HG02840 (cell line): ENCODE data around the gene MDH1B.
"Not testable (repeated sequence)": the region's sequence is repeated elsewhere in the genome, so short reads cannot be mapped to it uniquely, and the experiment has no call there.

Source experiments
- ATAC-seq: cut with Tn5 transposase; IDR thresholded peaks from one replicate; pipeline ENCODE4 v1.9.1; 2021; ENCODE audit warnings: mild to moderate bottlenecking, moderate library complexity, moderate number of reproducible peaks; ENCODE audit not compliant: unreplicated experiment, low FRiP score

Gene MDH1B

DNA sequence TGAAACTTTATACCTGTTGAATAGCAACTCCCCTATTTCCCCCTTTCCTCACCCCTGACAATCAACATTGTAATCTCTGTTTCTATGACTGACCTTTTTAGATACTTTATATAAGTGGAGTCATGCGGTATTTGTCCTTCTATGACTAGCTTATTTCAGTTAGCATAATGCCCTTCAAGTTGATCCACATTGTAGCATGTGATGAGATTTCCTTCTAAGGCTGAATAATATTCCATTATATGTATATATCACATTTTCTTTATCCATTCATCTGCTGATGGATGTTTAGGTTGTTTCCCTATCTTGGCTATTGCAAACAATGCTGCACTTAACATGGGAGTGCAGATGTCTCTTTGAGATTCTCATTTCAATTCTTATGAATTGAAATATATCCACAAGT, 9.7 kb upstream of the MDH1B start:
- ATAC-seq, result no peak

DNA sequence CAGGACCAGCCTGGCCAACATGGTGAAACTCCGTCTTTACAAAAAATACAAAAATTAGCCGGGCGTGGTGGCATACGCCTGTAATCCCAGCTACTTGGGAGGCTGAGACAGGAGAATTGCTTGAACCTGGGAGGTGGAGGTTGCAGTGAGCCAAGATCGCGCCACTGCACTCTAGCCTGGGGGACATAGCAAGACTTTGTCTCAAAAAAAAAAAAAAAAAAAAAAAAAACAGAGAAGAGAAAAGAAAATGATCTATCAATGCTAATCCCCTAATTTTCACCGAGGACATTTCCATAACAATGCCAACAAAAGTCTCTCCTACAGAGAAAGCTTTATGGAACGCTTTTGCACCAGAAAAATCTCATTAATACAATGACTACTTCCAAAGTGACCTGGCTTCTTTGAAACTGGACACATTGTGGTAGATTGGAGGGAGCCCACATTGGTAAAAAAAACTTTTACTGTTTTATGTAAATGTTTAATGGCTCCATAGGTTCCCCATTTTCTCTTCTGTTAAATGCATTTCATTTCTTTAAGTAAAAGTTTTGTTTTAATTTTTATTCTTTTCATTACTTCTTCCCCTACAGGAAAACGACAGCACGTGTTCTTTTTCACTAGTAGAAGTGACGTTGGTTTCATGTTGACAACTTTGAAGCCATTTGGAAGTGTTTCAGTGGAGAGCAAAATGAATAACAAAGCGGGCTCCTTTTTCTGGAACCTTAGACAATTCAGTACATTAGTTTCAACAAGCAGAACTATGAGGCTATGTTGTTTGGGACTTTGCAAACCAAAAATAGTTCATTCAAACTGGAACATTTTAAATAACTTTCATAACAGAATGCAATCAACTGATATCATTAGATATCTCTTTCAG, 1.2 kb upstream of the MDH1B start:
- no peak for ATAC-seq

DNA sequence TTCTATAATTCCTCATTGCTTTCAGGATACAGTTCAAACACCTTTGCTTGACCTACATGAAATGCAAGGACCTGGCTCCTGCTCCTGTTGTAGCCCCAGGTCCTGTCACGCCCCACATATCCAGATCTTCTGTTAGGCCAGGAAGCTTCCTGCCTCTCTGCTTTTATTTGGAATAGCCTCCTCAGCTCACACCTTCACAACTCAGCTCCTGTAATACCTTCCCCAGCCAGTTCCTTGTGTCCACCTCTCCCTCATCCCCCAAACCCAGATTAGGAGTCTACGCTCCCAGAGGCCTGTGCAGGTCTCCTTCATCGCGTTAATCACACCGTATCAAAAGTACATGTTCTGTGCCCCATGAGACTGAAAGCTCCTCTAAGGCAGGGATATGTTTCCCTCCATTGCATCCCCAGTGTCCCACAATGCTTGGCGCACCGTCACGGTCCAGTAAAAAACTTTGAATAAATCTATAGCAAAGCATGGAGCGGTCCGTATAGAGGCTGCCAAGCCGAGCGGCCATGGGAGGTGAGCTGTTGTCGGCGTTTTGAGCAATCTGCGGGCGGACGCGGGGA, 371 bp downstream of the MDH1B start:
- ATAC-seq, result no peak

DNA sequence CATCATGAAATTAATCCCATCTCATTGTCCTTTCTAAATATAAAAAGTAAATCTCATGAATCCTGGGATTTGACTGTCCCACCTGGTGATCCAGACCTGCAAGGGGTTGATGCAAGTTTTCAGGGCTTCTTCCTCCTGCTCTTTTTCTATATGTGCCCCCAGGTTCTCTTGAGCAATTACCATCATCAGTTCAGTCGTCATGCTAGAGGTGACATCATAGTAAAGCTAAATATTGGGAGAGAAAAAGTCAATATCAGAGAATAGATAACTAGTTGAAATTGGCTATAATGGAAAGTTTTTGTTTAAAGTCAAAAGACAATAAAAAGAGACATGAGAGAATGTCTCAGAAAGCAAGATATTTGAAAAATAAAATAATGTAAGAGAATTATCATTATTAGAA, 8.3 kb downstream of the MDH1B start:
- ATAC-seq, result no peak

DNA sequence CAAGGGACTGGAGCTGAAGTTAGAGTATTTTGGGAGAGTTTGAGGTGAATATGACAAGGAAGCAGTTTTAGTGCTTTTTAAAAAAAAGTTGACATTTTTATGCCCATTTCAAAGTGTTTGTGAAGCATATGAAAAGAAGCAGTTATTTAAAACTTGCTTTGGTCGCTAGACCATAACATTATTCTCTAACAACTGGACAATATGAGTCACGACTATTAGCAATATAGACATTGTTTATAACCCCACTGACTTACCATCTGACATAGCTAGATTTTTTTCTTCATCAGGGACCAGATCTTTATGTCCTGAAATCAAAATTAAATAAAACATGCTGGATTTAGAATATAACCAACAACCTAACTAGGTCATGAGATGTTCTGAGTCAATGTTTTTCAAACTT, 24.3 kb downstream of the MDH1B start:
- no peak for ATAC-seq

DNA sequence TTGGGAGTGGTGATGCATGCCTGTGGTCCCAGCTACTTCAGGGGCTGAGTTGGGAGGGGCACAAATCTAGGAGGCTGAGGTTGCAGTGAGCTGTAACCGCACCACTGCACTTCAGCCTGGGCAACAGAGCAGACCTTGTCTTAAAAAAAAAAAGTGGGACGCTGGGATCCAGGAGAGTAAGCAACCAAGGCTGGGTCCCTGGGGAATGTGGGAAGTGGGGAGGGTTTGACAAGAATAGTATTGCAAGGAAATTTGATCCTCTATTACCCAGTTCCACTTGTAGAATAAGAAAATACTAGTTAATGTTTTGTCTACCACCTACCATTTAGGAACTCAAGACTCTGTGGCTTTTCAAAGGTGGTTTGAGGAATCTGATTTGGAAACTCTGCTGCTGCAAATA, 25.9 kb downstream of the MDH1B start:
- ATAC-seq, result no peak

DNA sequence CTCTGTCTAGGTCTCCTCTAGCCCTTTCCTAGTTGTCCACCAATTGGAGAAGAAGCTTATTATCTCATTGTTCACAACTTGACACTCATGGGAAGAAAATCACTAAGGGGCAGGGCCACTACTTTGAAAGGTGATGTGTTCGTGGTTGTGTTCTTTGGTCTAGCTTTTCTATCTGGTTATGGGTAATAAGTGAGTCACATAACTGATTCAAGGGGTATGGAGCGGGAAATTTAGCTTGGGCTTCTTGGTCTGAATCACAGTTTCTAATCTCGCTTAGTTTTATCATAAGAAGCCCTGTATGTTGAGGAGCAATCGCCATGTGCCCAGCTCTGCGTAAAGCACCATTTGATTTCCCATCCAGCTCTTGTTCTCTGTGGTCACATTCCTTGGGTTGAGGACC, 28.2 kb downstream of the MDH1B start:
- no peak for ATAC-seq

DNA sequence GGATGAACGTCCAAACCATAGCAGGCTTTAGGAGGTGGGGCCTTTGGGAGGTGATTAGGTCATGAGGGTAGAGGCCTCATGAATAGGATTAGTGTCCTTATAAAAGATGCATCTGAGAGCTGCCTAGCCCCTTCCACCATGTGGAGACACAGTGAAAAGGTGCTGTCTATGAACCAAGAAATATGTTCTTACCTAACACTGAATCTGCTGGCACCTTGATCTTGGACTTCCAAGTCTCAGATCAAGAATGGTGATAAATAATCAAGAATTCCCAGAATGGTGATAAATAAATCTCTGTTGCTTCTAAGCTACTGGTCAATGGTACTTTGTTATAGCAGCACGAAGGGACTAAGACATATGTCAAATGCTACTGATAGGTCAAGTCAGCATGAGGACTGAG, 31.8 kb downstream of the MDH1B start:
- no peak for ATAC-seq

DNA sequence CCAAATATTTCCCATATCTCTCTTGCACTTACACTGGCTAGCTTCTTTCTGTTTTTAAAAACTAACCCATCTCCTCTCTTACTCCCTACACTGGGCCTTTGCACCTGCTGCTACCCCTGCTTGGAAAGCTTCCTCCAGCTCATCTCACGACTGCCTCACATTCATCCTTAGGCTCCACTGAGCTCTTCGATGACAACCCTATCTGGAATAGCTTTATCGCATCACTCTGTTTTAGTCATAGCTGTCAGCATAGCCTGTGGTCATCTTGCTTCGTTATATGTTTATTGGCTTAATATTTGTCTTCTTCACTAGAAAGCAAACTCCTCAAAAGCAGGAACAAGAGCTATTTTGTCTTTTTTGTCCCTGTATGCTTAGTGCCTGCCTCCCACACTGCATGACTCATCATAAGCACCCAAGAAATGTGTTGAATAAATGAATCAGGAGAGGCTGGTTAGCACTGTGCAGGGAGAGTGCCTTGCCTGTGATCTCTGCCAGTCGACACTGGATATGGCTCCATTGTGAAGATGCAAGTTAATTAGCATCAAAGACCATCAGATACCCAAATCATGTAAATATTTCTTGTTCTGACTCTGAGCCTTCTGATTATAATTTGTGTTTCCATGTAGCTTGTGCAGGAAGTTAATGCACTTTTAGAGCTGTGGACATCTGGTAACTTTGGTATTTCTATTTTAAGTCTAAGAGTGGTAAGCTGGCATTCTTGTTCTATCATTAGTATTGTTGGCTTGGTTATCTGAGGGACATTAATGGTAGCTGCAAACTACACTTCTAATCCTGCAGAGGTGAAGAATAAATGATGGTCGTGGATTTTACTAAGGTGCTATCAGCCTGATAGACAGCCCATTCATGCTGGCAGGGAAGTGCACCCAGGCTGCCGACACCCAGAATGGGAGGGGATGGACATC, 36.6 kb downstream of the MDH1B start:
- ATAC-seq, result no peak

DNA sequence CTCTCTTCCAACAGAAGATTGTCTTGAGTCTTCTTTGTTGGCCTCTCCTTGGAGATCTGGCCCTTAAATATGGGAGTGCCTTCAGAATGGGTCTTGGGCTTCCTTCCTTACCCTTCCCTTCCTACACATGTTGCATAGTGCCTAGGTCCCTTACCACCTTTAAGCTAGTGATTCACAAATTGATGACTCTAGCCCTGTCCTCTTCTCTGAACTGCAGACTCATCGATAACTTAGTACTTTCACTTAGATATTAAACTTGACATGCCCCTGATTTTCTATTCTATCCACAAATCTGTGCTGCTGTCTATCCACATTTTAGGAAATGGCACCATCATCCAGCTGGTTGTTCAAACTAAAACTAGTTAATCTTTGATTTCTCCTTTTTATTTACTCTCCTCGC, 37.8 kb downstream of the MDH1B start:
- no peak for ATAC-seq

DNA sequence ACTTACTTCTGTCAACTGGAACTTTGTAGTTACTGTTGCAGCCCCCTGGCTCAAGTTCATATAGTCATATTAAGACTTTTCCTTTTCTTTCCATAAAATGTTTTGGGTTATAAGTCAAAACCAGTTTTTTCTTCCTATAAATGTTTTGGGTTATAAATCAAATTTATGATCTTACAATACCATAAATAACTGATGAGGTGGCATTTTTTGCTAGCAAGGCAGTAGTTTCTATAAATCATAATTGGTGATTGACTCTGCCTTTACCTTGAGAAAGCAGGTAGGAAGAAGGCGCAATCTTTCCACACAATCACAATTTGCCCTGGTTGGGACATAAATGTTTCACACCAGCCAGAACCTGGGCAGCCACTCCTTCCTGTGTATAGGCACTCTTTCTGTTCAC, 41.8 kb downstream of the MDH1B start:
- no peak for ATAC-seq

DNA sequence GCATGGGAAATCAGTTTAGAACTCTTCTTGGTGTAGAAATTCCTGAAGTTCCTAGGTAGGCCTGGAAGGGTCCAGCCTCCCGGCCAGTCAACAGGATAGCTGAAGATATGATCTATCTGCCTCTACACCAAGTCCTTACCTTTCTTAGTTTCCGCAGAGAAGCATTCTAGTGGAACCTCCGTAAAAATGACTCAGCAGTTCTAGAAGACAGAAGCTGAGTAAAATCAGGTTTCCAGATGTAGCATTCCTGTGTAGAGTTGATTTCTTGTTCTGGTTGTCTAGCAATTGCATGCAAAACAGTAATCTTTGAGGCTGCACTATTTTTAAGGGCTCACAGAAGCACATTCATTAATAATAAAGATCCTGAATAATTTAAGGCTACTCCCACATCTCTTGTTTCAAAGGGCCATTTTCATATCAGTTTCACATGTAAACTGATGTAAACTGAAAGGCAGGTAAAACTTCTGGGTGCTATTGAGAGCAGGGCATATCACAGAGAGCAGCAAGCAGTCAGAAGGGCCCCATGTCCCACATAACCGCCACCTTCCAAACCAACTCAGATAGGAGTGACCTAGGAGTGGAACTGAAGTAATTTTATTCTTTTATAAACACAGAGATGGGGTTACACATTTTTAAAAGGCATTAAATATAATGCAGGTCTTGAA, 43.7 kb downstream of the MDH1B start:
- peak; percentile 62 for ATAC-seq

DNA sequence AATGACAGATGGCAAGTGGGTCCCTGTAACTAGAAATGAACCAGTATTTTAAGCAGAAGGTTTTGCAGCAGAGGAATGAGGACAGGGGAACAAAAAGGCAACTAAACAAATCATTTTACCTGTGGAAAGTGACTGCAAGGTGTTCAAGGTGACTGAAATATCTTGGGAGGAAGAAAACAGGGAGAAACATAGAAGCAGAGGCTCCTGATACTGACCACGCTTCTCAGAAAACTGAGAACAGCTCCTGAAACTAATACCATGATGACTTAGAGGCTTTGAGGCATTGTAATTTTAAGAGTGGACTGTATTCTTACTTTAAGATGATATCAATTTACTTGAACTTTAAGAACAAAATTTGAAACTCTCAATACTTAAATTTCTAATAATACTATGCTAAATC, 46.8 kb downstream of the MDH1B start, which contains the start of gene DYTN:
TSS of gene DYTN (minus strand) at position 101 of the 400 bp plus-strand sequence. CDS start 117 bp downstream, outside the sequence.
- no peak for ATAC-seq

DNA sequence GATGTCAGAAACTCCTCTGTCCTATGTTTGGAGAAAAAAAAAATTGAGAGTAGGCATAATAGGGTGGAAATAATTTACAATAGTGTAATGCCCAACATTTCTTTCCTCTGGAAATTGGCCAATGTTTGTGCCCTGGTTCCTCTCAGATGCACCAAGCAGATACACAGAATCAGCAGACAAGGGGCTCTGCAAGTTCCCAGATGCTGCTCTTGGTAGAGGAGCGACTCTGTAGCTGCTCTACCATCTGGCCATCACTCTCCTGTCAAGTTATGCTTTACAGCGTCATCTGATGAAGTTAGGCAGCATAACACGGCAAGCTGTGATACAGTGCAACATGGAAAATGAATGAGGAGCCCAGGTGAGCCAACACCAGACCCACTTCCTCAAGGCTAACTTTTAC, 48.5 kb downstream of the MDH1B start:
- no peak for ATAC-seq

DNA sequence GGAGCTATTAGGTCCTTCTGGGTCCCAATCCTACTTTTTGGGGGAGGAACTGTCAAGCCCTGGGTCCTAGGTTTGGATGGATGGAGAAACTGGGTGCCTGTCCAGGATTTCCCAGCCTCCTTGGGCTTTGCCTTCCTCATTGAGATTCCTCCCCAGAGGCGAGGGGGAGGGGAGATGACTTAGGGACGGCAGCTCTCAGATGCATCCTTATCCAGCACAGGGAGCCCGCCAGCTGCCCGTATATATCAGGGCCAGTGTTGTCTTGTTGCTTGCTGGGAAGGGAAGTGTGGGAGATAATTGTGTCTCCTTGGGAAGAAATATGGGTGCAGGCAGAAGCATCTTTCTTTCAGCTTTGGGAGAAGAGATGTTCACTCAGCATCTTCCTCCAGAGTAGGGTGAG, 49.9 kb downstream of the MDH1B start:
- not testable (repeated sequence) for ATAC-seq

DNA sequence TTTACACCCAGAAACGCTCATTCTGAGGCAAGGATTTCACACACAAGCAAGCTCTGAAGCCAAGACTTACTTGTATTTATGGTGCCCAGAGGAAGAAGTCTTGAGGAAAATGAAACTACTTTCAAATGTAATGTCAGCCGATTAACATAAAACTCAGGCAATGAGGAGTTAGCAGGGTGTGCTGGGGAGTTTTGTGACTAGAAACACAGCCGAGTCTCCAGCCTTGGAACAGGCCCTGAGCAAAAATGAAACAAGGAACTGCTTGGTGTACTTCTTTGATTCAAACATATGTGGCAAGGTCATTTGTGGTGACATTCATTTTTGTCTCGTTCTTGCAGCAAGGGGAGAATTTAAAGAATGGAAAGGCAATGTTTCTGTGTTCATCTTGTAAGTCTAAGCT, 51.4 kb downstream of the MDH1B start:
- no peak for ATAC-seq

DNA sequence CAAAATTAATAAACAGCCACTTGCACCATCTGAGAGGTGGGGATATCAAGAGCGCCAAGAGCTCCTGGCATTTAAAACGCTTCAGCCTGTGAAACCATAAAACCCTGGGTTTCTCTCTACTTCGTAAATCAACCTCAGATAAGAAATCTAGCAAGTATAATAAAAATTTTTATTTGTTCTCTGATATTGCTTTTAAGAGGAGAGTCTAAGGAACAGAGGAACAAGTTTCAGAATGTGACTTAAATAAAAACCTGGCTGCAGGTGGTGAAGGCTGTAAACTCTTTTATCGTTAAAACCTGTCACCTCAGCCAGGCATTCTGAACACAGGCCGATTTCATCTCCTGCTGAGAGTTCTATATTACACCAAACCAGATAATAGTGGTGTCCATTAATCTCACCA, 56.8 kb downstream of the MDH1B start:
- no peak for ATAC-seq

DNA sequence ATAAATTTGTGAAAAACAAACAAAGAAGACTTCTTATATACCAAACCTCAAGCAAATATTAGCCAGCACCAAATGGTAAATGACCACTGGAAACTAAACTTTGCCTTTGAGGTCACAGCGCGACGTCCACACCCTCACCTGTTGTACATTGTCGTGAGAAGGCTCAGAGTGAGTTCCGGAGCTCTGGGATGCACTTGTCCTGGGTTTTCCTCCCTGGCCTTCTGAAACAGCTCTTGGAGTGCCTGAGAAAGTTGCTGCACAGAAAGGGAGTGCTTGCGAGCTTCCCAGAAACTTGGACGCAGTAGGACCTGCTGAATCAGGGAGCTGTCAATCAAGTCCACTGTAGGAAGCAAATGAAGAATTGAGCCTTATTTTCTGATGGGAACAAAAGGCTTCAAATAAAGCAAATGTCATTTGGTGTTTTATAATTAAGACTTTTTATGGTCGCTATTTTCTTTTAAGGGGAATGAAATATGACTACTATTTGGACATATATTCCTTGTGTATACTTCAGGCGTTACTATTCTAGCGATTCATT, 57.9 kb downstream of the MDH1B start:
- no peak for ATAC-seq

DNA sequence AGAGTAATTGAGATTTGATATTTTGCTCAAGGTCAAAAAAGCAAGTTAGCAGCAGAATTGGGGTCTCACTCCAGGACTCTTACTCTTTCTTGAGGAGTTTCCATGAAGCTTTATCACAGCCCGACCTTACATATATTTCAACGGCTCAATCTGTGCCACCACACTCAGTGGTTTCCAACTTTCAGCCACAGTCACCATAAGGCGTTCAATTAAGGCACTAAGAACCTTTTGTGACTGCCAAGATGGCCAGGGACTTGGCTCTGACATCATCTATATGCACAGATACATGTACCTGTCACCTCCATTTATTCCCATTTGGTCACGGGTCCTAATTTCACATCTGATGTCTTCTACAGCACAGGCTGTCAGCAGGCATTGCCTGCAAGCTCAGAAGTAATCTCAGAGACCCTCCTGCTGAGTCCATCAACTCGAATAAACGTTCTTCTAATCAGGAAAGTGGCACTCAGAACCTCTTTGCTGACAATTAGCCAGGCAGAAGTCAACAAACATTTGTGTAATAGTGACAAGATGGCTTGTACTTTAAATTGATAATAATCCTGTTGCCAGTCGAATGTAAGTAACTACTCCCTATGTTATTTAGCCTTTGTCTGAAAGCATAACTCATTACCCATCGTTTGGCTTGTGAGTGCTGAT, 63.0 kb downstream of the MDH1B start:
- no peak for ATAC-seq

DNA sequence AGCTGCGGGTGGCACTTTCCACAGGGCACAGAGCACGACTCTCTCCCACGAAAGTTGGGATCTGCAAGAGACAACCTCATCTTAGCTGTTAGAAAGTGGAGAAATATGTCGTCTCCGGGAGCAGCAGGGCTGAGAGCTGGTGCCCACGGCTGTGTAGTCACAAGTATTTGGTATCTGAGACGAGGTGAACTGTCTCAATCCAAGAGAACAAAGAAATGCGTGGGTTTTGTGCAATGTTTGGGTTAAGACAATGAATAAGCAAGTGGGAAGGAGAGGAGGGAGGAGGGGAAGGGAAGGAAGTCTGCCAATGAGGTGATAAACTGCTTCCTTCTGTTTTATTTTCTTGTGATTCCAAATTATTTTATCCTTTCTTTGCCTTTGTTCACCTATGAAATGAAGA, 65.0 kb downstream of the MDH1B start:
- no peak for ATAC-seq
